ENCODE results near the gene GRIK5. TPM values are rescaled to one million over a fixed set of nuclear protein-coding genes. Genes with fewer than 3 reads are reported as not detected.
"Not testable (repeated sequence)": the region's sequence is repeated elsewhere in the genome, so short reads cannot be mapped to it uniquely, and the experiment has no call there.

The GRIK5 gene
- total RNA-seq, 1 donor from 2014 or later = 15.5 TPM

GRCh38 chr19:42040031-42040430 lies 30.0 kb downstream of the GRIK5 start:
- Histone ChIP-seq H3K4me1 (no peaks in the 10 kb centered on the region), H3K27ac (no peak overlapping the region), H3K9me3 (no peaks in the 10 kb centered on the region), H3K36me3 (peaks cover 20 to 59% of the 10 kb centered on the region in 2 donors), H3K4me3 (no peak overlapping the region), H3K27me3 (no peaks in the 10 kb centered on the region)
- TF ChIP-seq, protein P1, sequence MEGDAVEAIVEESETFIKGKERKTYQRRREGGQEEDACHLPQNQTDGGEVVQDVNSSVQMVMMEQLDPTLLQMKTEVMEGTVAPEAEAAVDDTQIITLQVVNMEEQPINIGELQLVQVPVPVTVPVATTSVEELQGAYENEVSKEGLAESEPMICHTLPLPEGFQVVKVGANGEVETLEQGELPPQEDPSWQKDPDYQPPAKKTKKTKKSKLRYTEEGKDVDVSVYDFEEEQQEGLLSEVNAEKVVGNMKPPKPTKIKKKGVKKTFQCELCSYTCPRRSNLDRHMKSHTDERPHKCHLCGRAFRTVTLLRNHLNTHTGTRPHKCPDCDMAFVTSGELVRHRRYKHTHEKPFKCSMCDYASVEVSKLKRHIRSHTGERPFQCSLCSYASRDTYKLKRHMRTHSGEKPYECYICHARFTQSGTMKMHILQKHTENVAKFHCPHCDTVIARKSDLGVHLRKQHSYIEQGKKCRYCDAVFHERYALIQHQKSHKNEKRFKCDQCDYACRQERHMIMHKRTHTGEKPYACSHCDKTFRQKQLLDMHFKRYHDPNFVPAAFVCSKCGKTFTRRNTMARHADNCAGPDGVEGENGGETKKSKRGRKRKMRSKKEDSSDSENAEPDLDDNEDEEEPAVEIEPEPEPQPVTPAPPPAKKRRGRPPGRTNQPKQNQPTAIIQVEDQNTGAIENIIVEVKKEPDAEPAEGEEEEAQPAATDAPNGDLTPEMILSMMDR (IDR thresholded peaks at IDR 0.05) = no peak
- DNase-seq (ENCODE audit: low spot score in 2 of 2) = no peak
- intact Hi-C loops (cut with DNase I) = no loop called here

DNA sequence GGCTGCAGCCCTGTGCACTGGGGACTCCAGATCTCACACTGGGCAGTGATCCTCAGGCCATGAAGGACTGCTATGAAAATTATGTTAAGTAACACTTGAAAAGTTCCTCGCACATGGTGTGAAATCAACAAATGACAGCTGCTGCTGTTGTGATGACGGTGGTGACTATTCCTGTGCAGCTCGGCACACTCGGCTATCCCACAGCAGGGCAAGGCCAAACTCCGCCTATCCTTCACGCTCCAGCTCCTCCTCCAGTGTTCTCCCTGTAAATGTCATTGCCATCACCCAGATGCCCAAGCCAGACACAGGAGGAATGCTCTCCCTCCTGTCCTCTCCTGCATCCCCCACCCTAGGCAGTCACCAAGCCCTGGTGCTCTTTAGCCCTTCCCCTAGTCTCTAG lies 31.3 kb downstream of the GRIK5 start:
- intact Hi-C loops (cut with DNase I) = no loop called here
- peaks cover 19 to 51% of the 10 kb centered on the region in 2 donors for H3K36me3 ChIP-seq
- TF ChIP-seq, protein P1 (IDR thresholded peaks at IDR 0.05) = no peak

GRCh38 chr19:42037649-42038048 lies 32.4 kb downstream of the GRIK5 start:
- Histone ChIP-seq H3K36me3 (peaks cover 17 to 47% of the 10 kb centered on the region in 2 donors), H3K4me3 (no peak overlapping the region), H3K9me3 (no peaks in the 10 kb centered on the region), H3K4me1 (no peaks in the 10 kb centered on the region), H3K27ac (no peak overlapping the region), H3K27me3 (no peaks in the 10 kb centered on the region)
- intact Hi-C loops (cut with DNase I) = no loop called here
- TF ChIP-seq, protein P1 (IDR thresholded peaks at IDR 0.05) = no peak
- no peak for DNase-seq (ENCODE audit: low spot score in 2 of 2)

More for the DNA sequence above, 31.3 kb downstream of the GRIK5 start:
- Histone ChIP-seq H3K27me3 (no peaks in the 10 kb centered on the region), H3K27ac (no peak overlapping the region), H3K4me1 (no peaks in the 10 kb centered on the region), H3K9me3 (no peaks in the 10 kb centered on the region), H3K4me3 (no peak overlapping the region)
- DNase-seq (ENCODE audit: low spot score in 2 of 2) = no peak

DNA sequence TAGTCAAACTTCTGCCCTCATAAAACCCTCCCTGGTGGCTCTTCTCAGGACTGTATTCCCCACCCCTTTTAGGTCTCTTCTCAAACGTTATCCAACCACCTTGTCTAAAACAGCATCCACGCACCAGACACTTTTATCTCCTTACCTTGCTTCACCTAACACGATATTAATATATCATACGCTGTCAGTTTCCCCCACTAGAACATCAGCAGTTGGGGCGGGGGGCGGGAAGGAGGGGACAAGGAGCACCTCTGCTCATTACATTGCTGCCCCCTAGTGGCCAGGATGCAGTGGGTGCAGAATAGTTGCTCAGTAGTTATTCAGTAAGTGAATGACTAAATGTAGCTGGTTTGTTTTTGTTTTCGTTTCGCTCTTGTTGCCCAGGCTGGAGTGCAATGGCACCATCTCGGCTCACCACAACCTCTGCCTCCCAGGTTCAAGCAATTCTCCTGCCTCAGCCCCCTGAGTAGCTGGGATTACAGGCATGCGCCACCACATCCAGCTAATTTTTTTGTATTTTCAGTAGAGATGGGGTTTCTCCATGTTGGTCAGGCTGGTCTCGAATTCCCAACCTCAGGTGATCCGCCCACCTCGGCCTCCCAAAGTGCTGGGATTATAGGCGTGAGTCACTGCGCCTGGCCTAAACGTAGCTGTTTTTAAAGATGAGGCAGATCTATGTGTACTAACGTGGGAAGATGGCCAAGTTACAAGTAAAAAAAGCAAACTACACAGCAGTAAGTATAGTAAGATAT lies 35.2 kb downstream of the GRIK5 start:
- TF ChIP-seq, protein P1 (IDR thresholded peaks at IDR 0.05) = peak; percentile 31 to 77 (median 75)
- DNase-seq (ENCODE audit: low spot score in 2 of 2); H3K27me3 ChIP-seq; intact Hi-C loops (cut with DNase I); H3K4me1 ChIP-seq; H3K27ac ChIP-seq; H3K4me3 ChIP-seq; H3K9me3 ChIP-seq: not testable (repeated sequence)
- peaks cover 2 to 30% of the 10 kb centered on the region in 2 donors for H3K36me3 ChIP-seq

- intact Hi-C loops (cut with DNase I) = no loop called here
- no peak for DNase-seq (ENCODE audit: low spot score in 2 of 2)
- Histone ChIP-seq H3K27me3 (no peaks in the 10 kb centered on the region), H3K4me1 (no peaks in the 10 kb centered on the region), H3K27ac (no peak overlapping the region), H3K4me3 (no peak overlapping the region), H3K9me3 (no peaks in the 10 kb centered on the region), H3K36me3 (peaks cover 0 to 18% of the 10 kb centered on the region in 2 donors)
- TF ChIP-seq, protein P1 (IDR thresholded peaks at IDR 0.05) = no peak
Measured at GRCh38 chr19:42033413-42033812, 36.6 kb downstream of the GRIK5 start.

Measured in ascending aorta (tissue), 2 donors.